ENCODE results near the gene CAMK1D. TPM values are rescaled to one million over a fixed set of nuclear protein-coding genes. Genes with fewer than 3 reads are reported as not detected.

CAMK1D gene
- total and polyA plus RNA-seq, 2 donors (not counting 3 experiments of a cell fraction or from before 2014, with no cell fraction given) = 0.37 to 4.2 TPM

DNA sequence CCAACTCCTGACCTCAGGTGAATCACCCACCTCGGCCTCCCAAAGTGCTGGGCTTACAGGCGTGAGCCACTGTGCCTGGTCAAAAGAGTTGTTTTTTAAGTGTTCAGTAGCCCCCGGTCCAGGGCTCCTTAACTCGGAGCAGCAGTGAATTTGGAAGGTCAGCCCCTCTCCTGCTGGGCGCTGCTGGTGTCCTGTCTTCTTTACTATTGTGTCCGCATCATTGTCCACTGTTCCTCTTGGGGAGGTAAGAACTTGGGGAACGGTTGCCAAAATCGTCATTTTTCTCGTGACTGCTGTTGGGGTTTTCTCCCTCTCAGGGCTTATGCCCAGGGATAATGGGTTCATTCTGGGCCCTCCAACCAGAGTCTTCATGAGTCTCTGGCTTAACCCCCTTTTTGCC is 46.7 kb downstream of the CAMK1D start:
- H3K4me1 ChIP-seq (ENCODE audit: control insufficient read depth, extremely low read depth, insufficient read depth, low read length) = no peaks in the 10 kb centered on the region
- BruUV-seq (replicated peaks) = no TSS peak
- dilution Hi-C loops (cut with MboI; ENCODE audit: extremely low pct_ligation_motif_present, low sequenced_read_pairs) = no loop called here
- DNase-seq (ENCODE audit: low read depth, low spot score) = no peak
- H3K27ac ChIP-seq (ENCODE audit: insufficient read depth, low read depth, low read length) = no peak overlapping the region
- H3K9me3 ChIP-seq (replicated peaks; ENCODE audit: control insufficient read depth, insufficient read depth, low read length) = no peaks in the 10 kb centered on the region
- H3K9me1 ChIP-seq (replicated peaks; ENCODE audit: control insufficient read depth, extremely low read depth, insufficient read depth, low read length) = no peaks in the 10 kb centered on the region
- H4K20me1 ChIP-seq (replicated peaks; ENCODE audit: control insufficient read depth, extremely low read depth, insufficient read depth, low read length) = no peaks in the 10 kb centered on the region
- H3K9ac ChIP-seq (replicated peaks; ENCODE audit: extremely low read depth, insufficient read depth, low read length) = no peak overlapping the region
- intact Hi-C loops (cut with micrococcal nuclease) = no loop called here
- no peak overlapping the region for H2AFZ ChIP-seq (ENCODE audit: low read depth, low read length)
- CTCF ChIA-PET = no interaction called here
- no peak overlapping the region for H3K4me3 ChIP-seq (replicated peaks in 1 of 3; ENCODE audit: insufficient read depth in 1 of 3, low read depth in 1 of 3, low read length in 3 of 3)
- no peaks in the 10 kb centered on the region for H3K27me3 ChIP-seq (ENCODE audit: control insufficient read depth in 2 of 2, insufficient read depth in 2 of 2, low read length in 2 of 2)
- TF ChIP-seq GATA2 (IDR thresholded peaks at IDR 0.05; ENCODE audit: insufficient read depth, insufficient read length, low read depth, low read length) = no peak
- no peaks in the 10 kb centered on the region for H3K36me3 ChIP-seq (ENCODE audit: control insufficient read depth in 2 of 2, extremely low read depth in 1 of 2, insufficient read depth in 2 of 2, low read length in 2 of 2)
- FAIRE-seq = no peak
- no peaks in the 10 kb centered on the region for H3K79me2 ChIP-seq (ENCODE audit: control insufficient read depth, insufficient read depth, low read length)
- H3K4me2 ChIP-seq (ENCODE audit: insufficient read depth, low read length) = no peak overlapping the region
- POLR2A ChIA-PET = no interaction called here

DNA sequence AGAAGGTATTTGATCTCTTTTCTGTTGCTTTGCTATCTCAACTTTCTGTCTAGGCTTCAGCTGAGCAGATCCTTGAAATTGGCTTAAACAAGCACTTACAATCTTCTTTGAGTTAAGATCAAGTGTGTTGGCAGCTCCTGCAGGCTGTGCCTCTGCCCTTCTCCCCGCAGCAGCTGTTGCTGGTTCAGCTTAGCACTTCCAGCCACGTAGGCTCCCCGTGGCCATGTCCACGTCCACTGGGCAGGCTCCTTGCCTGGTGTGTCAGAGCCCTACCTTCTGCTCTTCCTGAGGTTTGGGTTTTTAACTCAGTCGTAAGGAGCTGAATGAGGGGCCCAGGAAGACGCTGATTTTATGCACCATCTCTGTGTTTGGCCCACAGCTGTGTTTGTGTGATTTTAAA is 47.2 kb downstream of the CAMK1D start:
- dilution Hi-C loops (cut with MboI; ENCODE audit: extremely low pct_ligation_motif_present, low sequenced_read_pairs) (no loop called here), intact Hi-C loops (cut with micrococcal nuclease) (no loop called here)
- Histone ChIP-seq H3K9ac (replicated peaks; ENCODE audit: extremely low read depth, insufficient read depth, low read length) (no peak overlapping the region), H3K4me1 (ENCODE audit: control insufficient read depth, extremely low read depth, insufficient read depth, low read length) (no peaks in the 10 kb centered on the region), H3K27me3 (ENCODE audit: control insufficient read depth in 2 of 2, insufficient read depth in 2 of 2, low read length in 2 of 2) (no peaks in the 10 kb centered on the region), H3K79me2 (ENCODE audit: control insufficient read depth, insufficient read depth, low read length) (no peaks in the 10 kb centered on the region), H3K27ac (ENCODE audit: insufficient read depth, low read depth, low read length) (no peak overlapping the region), H3K9me1 (replicated peaks; ENCODE audit: control insufficient read depth, extremely low read depth, insufficient read depth, low read length) (no peaks in the 10 kb centered on the region), H3K4me3 (replicated peaks in 1 of 3; ENCODE audit: insufficient read depth in 1 of 3, low read depth in 1 of 3, low read length in 3 of 3) (no peak overlapping the region), H3K4me2 (ENCODE audit: insufficient read depth, low read length) (no peak overlapping the region), H4K20me1 (replicated peaks; ENCODE audit: control insufficient read depth, extremely low read depth, insufficient read depth, low read length) (no peaks in the 10 kb centered on the region), H3K36me3 (ENCODE audit: control insufficient read depth in 2 of 2, extremely low read depth in 1 of 2, insufficient read depth in 2 of 2, low read length in 2 of 2) (no peaks in the 10 kb centered on the region), H2AFZ (ENCODE audit: low read depth, low read length) (no peak overlapping the region), H3K9me3 (replicated peaks; ENCODE audit: control insufficient read depth, insufficient read depth, low read length) (no peaks in the 10 kb centered on the region)
- no peak for FAIRE-seq
- no TSS peak for BruUV-seq (replicated peaks)
- no peak for DNase-seq (ENCODE audit: low read depth, low spot score)
- ChIA-PET CTCF (no interaction called here), POLR2A (no interaction called here)
- TF ChIP-seq POLR2AphosphoS5 (IDR thresholded peaks at IDR 0.05; ENCODE audit: insufficient read depth, low read depth, low read length) = no peak

All from endothelial cell of umbilical vein (primary cell).